Renal pelvis (tissue), 4 donors: Measurements from ENCODE around the gene SLC45A2. TPM values are rescaled to one million over a fixed set of nuclear protein-coding genes. Genes with fewer than 3 reads are reported as not detected.
"Not testable (repeated sequence)": the region's sequence is repeated elsewhere in the genome, so short reads cannot be mapped to it uniquely, and the experiment has no call there.

Source experiments
- DNase-seq: peaks from one replicate; pipeline ENCODE4 v3.0.0-alpha.2; 2013
- polyA plus RNA-seq, 3 donors: library from polyadenylated mRNA; unstranded; fragments of 120-200 nt; gene quantifications; one replicate each; pipeline ENCODE4 v1.2.1, GENCODE V29; 2013; ENCODE audit not compliant: insufficient read length in 3 of 3

SLC45A2 gene
- polyA plus RNA-seq, 3 donors = 0.50 to 1.1 (median 0.96) TPM

DNA sequence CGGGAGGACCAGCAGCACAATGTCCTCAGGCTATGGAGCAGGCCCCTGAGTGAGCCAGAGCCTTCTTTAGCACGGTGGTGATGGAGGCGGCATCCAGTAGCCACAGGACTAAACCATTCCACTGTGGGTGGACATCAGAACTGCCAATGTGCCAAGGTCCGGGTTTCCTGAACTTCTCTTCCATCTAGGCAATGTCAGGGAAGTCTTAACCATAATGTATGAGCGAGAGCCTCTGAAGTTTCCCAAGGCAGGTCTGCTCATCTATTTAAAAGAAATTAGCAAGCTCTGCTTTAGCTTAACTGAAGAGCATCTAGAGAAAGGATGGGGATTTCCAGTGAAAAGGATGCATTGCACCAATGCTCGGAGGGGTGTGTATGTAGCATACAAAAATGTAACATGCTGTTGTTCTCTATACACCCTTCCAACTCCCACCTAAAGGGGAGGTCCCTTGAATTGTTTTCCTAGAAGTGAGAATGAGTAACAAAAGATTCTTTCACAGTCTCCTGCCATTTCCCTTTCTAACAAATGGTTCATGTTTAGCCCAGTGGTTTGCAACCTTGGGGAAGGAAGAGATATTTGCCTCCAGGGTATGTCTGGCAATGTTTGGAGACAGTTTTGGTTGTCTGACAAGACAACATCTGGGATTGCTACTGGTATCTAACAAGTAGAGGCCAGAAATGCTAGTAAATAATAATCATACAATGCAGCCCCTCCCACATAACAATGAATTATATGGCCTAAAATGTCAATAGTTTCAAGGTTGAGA lies 54.4 kb downstream of the SLC45A2 start:
- no peak for DNase-seq

DNA sequence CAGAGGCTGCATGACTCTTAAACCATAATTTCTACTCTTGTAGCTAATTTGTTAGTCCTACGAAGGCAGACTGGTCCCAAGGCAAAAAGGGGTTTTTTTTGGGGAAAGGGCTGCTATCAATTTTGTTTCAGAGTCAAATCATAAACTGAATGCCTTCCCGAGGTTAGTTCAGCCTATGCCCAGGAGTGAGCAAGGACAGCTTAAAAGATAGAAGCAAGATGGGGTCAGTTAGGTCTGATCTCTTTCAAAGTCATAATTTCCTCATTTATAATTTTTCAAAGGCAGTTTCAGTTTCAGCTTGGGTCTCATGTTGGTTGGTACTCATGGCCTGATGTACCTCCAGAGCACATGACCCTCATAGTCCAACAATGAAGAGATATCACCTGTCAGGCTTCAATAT lies 56.2 kb downstream of the SLC45A2 start:
- no peak for DNase-seq

DNA sequence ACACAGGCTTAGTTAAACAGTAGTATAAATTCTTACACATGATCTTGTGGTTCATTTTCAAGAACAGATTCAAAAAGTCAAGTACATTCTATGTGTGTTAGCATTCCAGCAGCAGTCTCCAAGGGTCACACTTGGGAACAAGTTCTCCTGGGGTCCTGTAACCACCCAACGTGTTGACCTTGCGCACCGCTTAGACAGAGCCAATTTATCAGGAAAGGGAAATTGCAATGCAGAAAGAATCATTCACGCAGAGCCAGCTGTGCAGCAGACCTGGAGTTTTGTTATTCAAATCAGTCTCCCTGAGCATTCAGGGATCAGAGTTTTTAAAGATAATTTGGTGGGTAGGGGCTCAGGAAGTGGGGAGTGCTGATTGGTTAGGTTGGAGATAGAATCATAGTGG lies 56.8 kb downstream of the SLC45A2 start:
- no peak for DNase-seq

- no peak for DNase-seq
Observed at GRCh38 chr5:33925278-33925677, 59.2 kb downstream of the SLC45A2 start.

DNA sequence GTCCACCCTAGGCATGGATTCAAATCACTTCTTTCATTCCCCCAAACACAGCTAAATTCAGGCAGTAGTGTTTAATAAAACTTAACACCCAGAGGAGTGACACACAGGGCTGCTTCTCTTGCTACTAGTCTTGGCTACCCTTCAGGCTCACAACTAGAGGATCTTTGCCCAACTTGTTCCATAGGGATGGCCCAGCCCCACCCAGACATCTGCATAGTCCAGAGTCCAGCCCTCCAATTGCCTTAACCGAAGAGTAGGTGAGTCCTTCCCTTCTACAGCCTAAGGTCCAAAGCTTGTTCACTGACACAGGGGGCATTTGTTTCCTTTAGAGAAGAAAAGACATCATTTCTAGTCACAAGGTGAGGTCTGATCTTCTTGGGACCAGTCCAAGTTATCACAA lies 63.5 kb downstream of the SLC45A2 start:
- DNase-seq = no peak

- DNase-seq = not testable (repeated sequence)
Observed at GRCh38 chr5:33914844-33915243, 69.6 kb downstream of the SLC45A2 start.

DNA sequence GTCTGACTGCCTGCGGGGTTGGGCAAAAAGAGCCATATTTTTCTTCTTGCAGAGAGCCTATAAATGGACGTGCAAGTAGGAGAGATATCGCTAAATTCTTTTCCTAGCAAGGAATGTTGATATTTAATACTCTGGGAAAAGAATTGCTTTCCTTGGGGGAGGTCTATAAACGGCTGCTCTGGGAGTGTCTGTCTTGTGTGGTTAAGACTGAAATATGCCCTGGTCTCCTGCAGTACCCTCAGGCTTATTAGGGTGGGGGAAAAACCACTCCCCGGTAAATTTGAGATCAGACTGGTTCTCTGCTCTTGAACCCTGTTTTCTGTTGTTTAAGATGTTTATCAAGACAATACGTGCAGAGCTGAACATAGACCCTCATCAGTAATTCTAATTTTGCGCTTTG lies 78.2 kb downstream of the SLC45A2 start:
- DNase-seq = not testable (repeated sequence)

GRCh38 chr5:33905381-33905780 lies 79.1 kb downstream of the SLC45A2 start:
- DNase-seq = no peak

- no peak for DNase-seq
Observed at GRCh38 chr5:33903118-33903517, 81.4 kb downstream of the SLC45A2 start.

- no peak for DNase-seq
Observed at GRCh38 chr5:33901156-33901555, 83.3 kb downstream of the SLC45A2 start.

Other genes with a start within 250 kb of the SLC45A2 start
- 10 to 100 TPM; 13.5 to 18.0 (median 15.8) TPM for gene ADAMTS12, start 92.7 kb downstream of the SLC45A2 start, polyA plus RNA-seq
- gene RXFP3, start 48.3 kb downstream of the SLC45A2 start, polyA plus RNA-seq = under 1 TPM; 0.18 to 0.33 (median 0.23) TPM
- 100 to 1,000 TPM in 2 of 3 donors, 10 to 100 TPM in 1; 81.1 to 113 (median 101) TPM for gene AMACR, start 23.4 kb upstream of the SLC45A2 start, polyA plus RNA-seq
- 10 to 100 TPM; 47.6 to 56.7 (median 55.5) TPM for gene C1QTNF3, start 58.5 kb upstream of the SLC45A2 start, polyA plus RNA-seq